B cell (primary cell): ENCODE measurements around the gene TTC6. TPM values are rescaled to one million over a fixed set of nuclear protein-coding genes. Genes with fewer than 3 reads are reported as not detected.

ENCODE experiments used
- ATAC-seq: fragments of 200-7000 bp; cut with Tn5 transposase; one replicate; pipeline ENCODE4 v1.10.0; 2021; ENCODE audit warnings: low read depth, mild to moderate bottlenecking, moderate number of reproducible peaks, moderate library complexity
- CTCF ChIA-PET: fragments of 350-600 bp; sonication (Branson Sonifier 250); formaldehyde crosslinking; loops from one replicate; lab custom pipeline; 2021; ENCODE audit warnings: antibody characterized with exemption, inconsistent platforms; lab: Charles Lee
- POLR2A ChIA-PET: fragments of 350-600 bp; sonication (Branson Sonifier 250); formaldehyde crosslinking; loops from one replicate; lab custom pipeline; 2021; ENCODE audit warnings: antibody characterized with exemption; lab: Charles Lee
- DNase-seq: peaks from one replicate; pipeline ENCODE4 v3.0.0; 2013
- H2AFZ ChIP-seq: 2 replicates; pipeline ENCODE4 v1.6.1; 2012; ENCODE audit warnings: mild to moderate bottlenecking, low read depth, low read length; ENCODE audit not compliant: insufficient read depth, poor library complexity, severe bottlenecking
- H3K27ac ChIP-seq, 2 donors: 1 replicate in 1 of 2; 2 replicates in 1 of 2; pipeline ENCODE4 v1.5.1; 2012 to 2013; ENCODE audit warnings: low read length in 2 of 2, mild to moderate bottlenecking in 2 of 2, moderate library complexity in 1 of 2
- H3K27me3 ChIP-seq, 4 experiments: fragments of 200-600 bp in 1 of 4; sonication (generic) in 1 of 4; replicated peaks in 1 of 4; 1 replicate in 2 of 4; 2 replicates in 2 of 4; pipeline versions ENCODE4 v1.6.1 to v1.7.0; 2013 to 2016; ENCODE audit warnings: low read length in 3 of 4, mild to moderate bottlenecking in 2 of 4, mixed read lengths in 1 of 4, moderate library complexity in 1 of 4; ENCODE audit not compliant: insufficient read depth in 4 of 4, control insufficient read depth in 3 of 4; ENCODE audit errors: control extremely low read depth in 1 of 4
- H3K36me3 ChIP-seq, 2 experiments: replicated peaks in 1 of 2; 1 replicate in 1 of 2; 2 replicates in 1 of 2; pipeline versions ENCODE4 v1.6.1 to v1.7.1; 2013; ENCODE audit warnings: low read length in 1 of 2; ENCODE audit not compliant: insufficient read depth in 2 of 2, control insufficient read depth in 1 of 2; ENCODE audit errors: control extremely low read depth in 1 of 2, extremely low read depth in 1 of 2
- H3K4me1 ChIP-seq, 2 donors: fragments of 200-600 bp in 1 of 2; sonication (generic) in 1 of 2; 1 replicate in 1 of 2; 2 replicates in 1 of 2; pipeline versions ENCODE4 v1.5.1 to v1.6.1; 2013 to 2017; ENCODE audit warnings: low read length in 2 of 2; ENCODE audit not compliant: control insufficient read depth in 2 of 2, insufficient read depth in 2 of 2
- H3K4me2 ChIP-seq: replicated peaks from 2 replicates; pipeline ENCODE3; 2012; ENCODE audit warnings: mild to moderate bottlenecking, low read depth, low read length; ENCODE audit not compliant: poor library complexity, severe bottlenecking
- H3K4me3 ChIP-seq, 5 experiments: fragments of 200-600 bp in 1 of 5; sonication (generic) in 1 of 5; 1 replicate in 3 of 5; 2 replicates in 2 of 5; pipeline versions ENCODE4 v1.5.1 to v1.7.0; 2011 to 2016; ENCODE audit warnings: low read length in 4 of 5, mild to moderate bottlenecking in 4 of 5, low read depth in 2 of 5, control low read depth in 1 of 5, moderate library complexity in 1 of 5; ENCODE audit not compliant: insufficient read depth in 1 of 5; ENCODE audit errors: control extremely low read depth in 1 of 5, extremely low read depth in 1 of 5
- H3K79me2 ChIP-seq: fragments of 200-600 bp; sonication (generic); one replicate; pipeline ENCODE4 v1.6.0; 2016; ENCODE audit warnings: low read length; ENCODE audit not compliant: control insufficient read depth, insufficient read depth
- H3K9ac ChIP-seq: fragments of 200-600 bp; sonication (generic); 2 replicates; pipeline ENCODE4 v1.6.1; 2017; ENCODE audit warnings: mild to moderate bottlenecking, low read length, moderate library complexity
- H3K9me3 ChIP-seq, 3 donors: one replicate each; pipeline versions ENCODE4 v1.6.1 to v1.7.1; 2013; ENCODE audit warnings: low read length in 2 of 3; ENCODE audit not compliant: control insufficient read depth in 2 of 3, insufficient read depth in 1 of 3; ENCODE audit errors: control extremely low read depth in 1 of 3
- H4K20me1 ChIP-seq: 2 replicates; pipeline ENCODE4 v1.6.0; 2012; ENCODE audit warnings: mild to moderate bottlenecking, low read length; ENCODE audit not compliant: insufficient read depth, control insufficient read depth, poor library complexity, severe bottlenecking
- H3K27ac Mint-ChIP-seq: one replicate; pipeline ENCODE4 v1.8.0; 2021; ENCODE audit warnings: mixed read lengths
- H3K27me3 Mint-ChIP-seq: one replicate; pipeline ENCODE4 v1.8.0; 2021; ENCODE audit warnings: mixed read lengths
- H3K4me1 Mint-ChIP-seq: one replicate; pipeline ENCODE4 v1.8.0; 2021; ENCODE audit warnings: mixed read lengths
- H3K4me3 Mint-ChIP-seq: one replicate; pipeline ENCODE4 v1.8.0; 2021; ENCODE audit warnings: mixed read lengths
- H3K9me3 Mint-ChIP-seq: one replicate; pipeline ENCODE4 v1.8.0; 2022; ENCODE audit warnings: mixed read lengths; ENCODE audit not compliant: insufficient read depth
- CTCF ChIP-seq: fragments of 200-600 bp; IDR thresholded peaks from one replicate; pipeline ENCODE4 v1.8.0; 2022; ENCODE audit warnings: antibody characterized with exemption, mild to moderate bottlenecking
- EZH2 ChIP-seq: IDR thresholded peaks from 2 replicates; pipeline ENCODE4 v1.6.1; 2012; ENCODE audit warnings: borderline replicate concordance, low read depth, mild to moderate bottlenecking, moderate library complexity, low read length; ENCODE audit not compliant: insufficient read depth, poor library complexity, severe bottlenecking
- WGBS: methylation state at CpG from one replicate; pipeline ENCODE4 v1.1.5; 2013; ENCODE audit warnings: missing lambda C conversion rate; ENCODE audit not compliant: insufficient coverage; 5-methylcytosine and 5-hydroxymethylcytosine counted together
- intact Hi-C: fragments of 100-400 bp; cut with micrococcal nuclease; formaldehyde crosslinking; loops from one replicate; pipeline ENCODE4 v1.10.0; 2022
- polyA plus RNA-seq: library from polyadenylated mRNA; depleted of rRNA; stranded (reverse); fragments of >200 nt; gene quantifications from 2 replicates; pipeline ENCODE4 v1.2.3, GENCODE V29; 2012
- total RNA-seq, 2 donors: library from RNA; stranded (reverse); fragments of 120-200 nt in 1 of 2; gene quantifications; 1 replicate in 1 of 2; 2 replicates in 1 of 2; pipeline versions ENCODE4 v1.2.3 to v1.2.4, GENCODE V29; 2013 to 2022

Gene TTC6
- total and polyA plus RNA-seq, 2 donors (not counting 1 experiment from before 2014, with no cell fraction given): not detected

GRCh38 chr14:37550511-37550910 lies 44.9 kb upstream of the TTC6 start:
- no peak overlapping the region for H3K27ac Mint-ChIP-seq
- no CpG with 5 or more reads among the region's 5 CpGs for WGBS
- TF ChIP-seq EZH2: no peak
- no peak for TF ChIP-seq CTCF
- H3K4me2 ChIP-seq: no peak overlapping the region
- no peak overlapping the region for H2AFZ ChIP-seq
- no peaks in the 10 kb centered on the region for H3K9me3 Mint-ChIP-seq
- POLR2A ChIA-PET: no interaction called here
- H3K9ac ChIP-seq: no peak overlapping the region
- peaks cover 0 to 7% (median 0%) of the 10 kb centered on the region in 3 donors for H3K9me3 ChIP-seq
- ATAC-seq (no peak), DNase-seq (no peak)
- H3K4me3 ChIP-seq: no peak overlapping the region
- CTCF ChIA-PET: no interaction called here
- H4K20me1 ChIP-seq: no peaks in the 10 kb centered on the region
- intact Hi-C loops: no loop called here
- no peaks in the 10 kb centered on the region for H3K27me3 Mint-ChIP-seq
- H3K4me1 Mint-ChIP-seq: no peaks in the 10 kb centered on the region
- no peak overlapping the region for H3K27ac ChIP-seq
- no peaks in the 10 kb centered on the region for H3K4me1 ChIP-seq
- H3K36me3 ChIP-seq: no peaks in the 10 kb centered on the region
- H3K79me2 ChIP-seq: no peaks in the 10 kb centered on the region
- no peaks in the 10 kb centered on the region for H3K27me3 ChIP-seq
- H3K4me3 Mint-ChIP-seq: no peak overlapping the region

GRCh38 chr14:37551119-37551518 lies 44.3 kb upstream of the TTC6 start:
- Mint-ChIP-seq H3K4me1 (no peaks in the 10 kb centered on the region), H3K4me3 (no peak overlapping the region), H3K9me3 (no peaks in the 10 kb centered on the region), H3K27me3 (no peaks in the 10 kb centered on the region), H3K27ac (no peak overlapping the region)
- no peaks in the 10 kb centered on the region for H3K79me2 ChIP-seq
- ChIA-PET POLR2A (no interaction called here), CTCF (no interaction called here)
- no peak overlapping the region for H2AFZ ChIP-seq
- no peak for TF ChIP-seq CTCF
- TF ChIP-seq EZH2: no peak
- H3K4me2 ChIP-seq: no peak overlapping the region
- H3K4me1 ChIP-seq: no peaks in the 10 kb centered on the region
- H4K20me1 ChIP-seq: no peaks in the 10 kb centered on the region
- H3K36me3 ChIP-seq: no peaks in the 10 kb centered on the region
- no peaks in the 10 kb centered on the region for H3K27me3 ChIP-seq
- no peak overlapping the region for H3K27ac ChIP-seq
- no peak for ATAC-seq
- WGBS: no CpG with 5 or more reads among the region's 1 CpG
- peaks cover 0 to 7% (median under 1%) of the 10 kb centered on the region in 3 donors for H3K9me3 ChIP-seq
- H3K9ac ChIP-seq: no peak overlapping the region
- intact Hi-C loops: no loop called here
- H3K4me3 ChIP-seq: no peak overlapping the region
- no peak for DNase-seq
